Ascending aorta (tissue), 2 donors: Measurements from ENCODE around the gene CYP27C1. TPM values are rescaled to one million over a fixed set of nuclear protein-coding genes. Genes with fewer than 3 reads are reported as not detected.

Source experiments
- DNase-seq, 2 donors: peaks; one replicate each; pipeline ENCODE4 v3.0.0-alpha.2; 2019; ENCODE audit warnings: low spot score in 2 of 2
- H3K27ac ChIP-seq, 2 donors: fragments of 200-600 bp; sonication (generic); one replicate each; pipeline ENCODE4 v1.5.1; 2016 to 2017; ENCODE audit warnings: mild to moderate bottlenecking in 1 of 2
- H3K27me3 ChIP-seq: fragments of 200-600 bp; sonication (generic); one replicate; pipeline ENCODE4 v1.5.1; 2017
- H3K36me3 ChIP-seq, 2 donors: fragments of 200-600 bp; sonication (generic); one replicate each; pipeline ENCODE4 v1.5.1; 2016
- H3K4me1 ChIP-seq, 2 donors: fragments of 200-600 bp; sonication (generic); one replicate each; pipeline ENCODE4 v1.5.1; 2016 to 2017; ENCODE audit warnings: mild to moderate bottlenecking in 1 of 2
- H3K4me3 ChIP-seq, 2 donors: fragments of 200-600 bp; sonication (generic); one replicate each; pipeline ENCODE4 v1.5.1; 2016 to 2017; ENCODE audit warnings: mild to moderate bottlenecking in 1 of 2
- H3K9me3 ChIP-seq, 2 donors: fragments of 200-600 bp; sonication (generic); one replicate each; pipeline ENCODE4 v1.5.1; 2016
- CTCF ChIP-seq, 3 experiments: fragments of 200-600 bp in 2 of 3; fragments of 450-650 bp in 1 of 3; sonication (generic) in 2 of 3; IDR thresholded peaks; one replicate each; pipeline ENCODE4 v1.5.1; 2016 to 2019; ENCODE audit warnings: antibody characterized with exemption in 3 of 3, mild to moderate bottlenecking in 1 of 3, moderate library complexity in 1 of 3
- intact Hi-C: fragments of 100-400 bp; cut with DNase I; formaldehyde crosslinking; loops from one replicate; pipeline ENCODE4 v1.15.1; 2023
- total RNA-seq: library from RNA; depleted of rRNA; stranded (reverse); fragments of >200 nt; gene quantifications from one replicate; pipeline ENCODE4 v1.1.0, GENCODE V29; 2016

The CYP27C1 gene
- total RNA-seq, 1 donor from 2014 or later: not detected

- no peaks in the 10 kb centered on the region for H3K36me3 ChIP-seq
- no peak for DNase-seq
- no peaks in the 10 kb centered on the region for H3K27me3 ChIP-seq
- H3K4me1 ChIP-seq: no peaks in the 10 kb centered on the region
- TF ChIP-seq CTCF (IDR thresholded peaks at IDR 0.05): no peak
- intact Hi-C loops: no loop called here
- no peak overlapping the region for H3K4me3 ChIP-seq
- H3K9me3 ChIP-seq: peaks cover 0 to 4% of the 10 kb centered on the region in 2 donors
- no peak overlapping the region for H3K27ac ChIP-seq
Measured at GRCh38 chr2:127142663-127143630, 77.2 kb downstream of the CYP27C1 start.

- no peak for TF ChIP-seq CTCF (IDR thresholded peaks at IDR 0.05)
Measured at GRCh38 chr2:127140538-127140937, 79.6 kb downstream of the CYP27C1 start.

GRCh38 chr2:127139766-127140165 is 80.3 kb downstream of the CYP27C1 start:
- no peaks in the 10 kb centered on the region for H3K36me3 ChIP-seq
- TF ChIP-seq CTCF (IDR thresholded peaks at IDR 0.05): no peak
- intact Hi-C loops: no loop called here

More at GRCh38 chr2:127140538-127140937, 79.6 kb downstream of the CYP27C1 start:
- peaks cover 0 to 4% of the 10 kb centered on the region in 2 donors for H3K9me3 ChIP-seq
- intact Hi-C loops: no loop called here
- no peaks in the 10 kb centered on the region for H3K27me3 ChIP-seq
- no peak overlapping the region for H3K4me3 ChIP-seq
- no peaks in the 10 kb centered on the region for H3K36me3 ChIP-seq
- no peak overlapping the region for H3K27ac ChIP-seq
- no peak for DNase-seq
- no peaks in the 10 kb centered on the region for H3K4me1 ChIP-seq

GRCh38 chr2:127138281-127138680 is 81.8 kb downstream of the CYP27C1 start:
- H3K27me3 ChIP-seq: no peaks in the 10 kb centered on the region
- H3K4me1 ChIP-seq: no peaks in the 10 kb centered on the region
- intact Hi-C loops: no loop called here
- no peak for DNase-seq
- no peak for TF ChIP-seq CTCF (IDR thresholded peaks at IDR 0.05)
- H3K9me3 ChIP-seq: peaks cover 0 to 4% of the 10 kb centered on the region in 2 donors
- H3K36me3 ChIP-seq: no peaks in the 10 kb centered on the region
- H3K4me3 ChIP-seq: no peak overlapping the region
- no peak overlapping the region for H3K27ac ChIP-seq

More at GRCh38 chr2:127139766-127140165, 80.3 kb downstream of the CYP27C1 start:
- Histone ChIP-seq H3K9me3 (peaks cover 0 to 4% of the 10 kb centered on the region in 2 donors), H3K27ac (no peak overlapping the region), H3K4me1 (no peaks in the 10 kb centered on the region), H3K4me3 (no peak overlapping the region), H3K27me3 (no peaks in the 10 kb centered on the region)
- no peak for DNase-seq

- Histone ChIP-seq H3K4me3 (no peak overlapping the region), H3K27ac (no peak overlapping the region), H3K27me3 (no peaks in the 10 kb centered on the region), H3K4me1 (no peaks in the 10 kb centered on the region), H3K36me3 (no peaks in the 10 kb centered on the region), H3K9me3 (peaks cover 0 to 4% of the 10 kb centered on the region in 2 donors)
- no peak for DNase-seq
- TF ChIP-seq CTCF (IDR thresholded peaks at IDR 0.05): no peak
- intact Hi-C loops: no loop called here
Measured at GRCh38 chr2:127137741-127138140, 82.4 kb downstream of the CYP27C1 start.
